Ovary (tissue), 9 donors: ENCODE data around the gene SYT14. TPM values are rescaled to one million over a fixed set of nuclear protein-coding genes. Genes with fewer than 3 reads are reported as not detected.
"Not testable (repeated sequence)": the region's sequence is repeated elsewhere in the genome, so short reads cannot be mapped to it uniquely, and the experiment has no call there.

Experiments used
- DNase-seq, 5 donors: peaks; one replicate each; pipeline ENCODE4 v3.0.0-alpha.2; 2019 to 2020
- H3K27ac ChIP-seq, 2 donors: fragments of 200-600 bp; one replicate each; pipeline versions ENCODE4 v1.5.1 to v1.8.0; 2019 to 2022
- H3K27me3 ChIP-seq: fragments of 200-600 bp; one replicate; pipeline ENCODE4 v1.8.0; 2022
- H3K36me3 ChIP-seq: fragments of 200-600 bp; sonication (generic); one replicate; pipeline ENCODE4 v1.5.1; 2019
- H3K4me1 ChIP-seq: one replicate; pipeline ENCODE4 v1.8.1; 2013; ENCODE audit warnings: mild to moderate bottlenecking, moderate library complexity; ENCODE audit not compliant: insufficient read depth
- H3K4me3 ChIP-seq: fragments of 200-600 bp; sonication (generic); one replicate; pipeline ENCODE4 v1.5.1; 2017
- H3K9me3 ChIP-seq, 2 donors: fragments of 200-600 bp in 1 of 2; sonication (generic) in 1 of 2; one replicate each; pipeline versions ENCODE4 v1.5.1 to v1.8.1; 2013 to 2019; ENCODE audit warnings: mild to moderate bottlenecking in 1 of 2, moderate library complexity in 1 of 2
- CTCF ChIP-seq, 3 donors: fragments of 450-650 bp in 2 of 3; fragments of 200-600 bp in 1 of 3; IDR thresholded peaks; one replicate each; pipeline versions ENCODE4 v1.5.1 to v1.8.0; 2016 to 2022; ENCODE audit warnings: antibody characterized with exemption in 3 of 3, mild to moderate bottlenecking in 1 of 3
- EP300 ChIP-seq: sonication (generic); formaldehyde crosslinking; IDR thresholded peaks from one replicate; pipeline ENCODE4 v1.6.1; 2017; ENCODE audit warnings: antibody characterized with exemption
- POLR2A ChIP-seq: fragments of 450-650 bp; IDR thresholded peaks from one replicate; pipeline ENCODE4 v1.6.1; 2017; ENCODE audit warnings: antibody characterized with exemption, mild to moderate bottlenecking, moderate library complexity
- WGBS, 3 donors: extraction: QIAGEN DNeasy Blood & Tissue Kit in 1 of 3; methylation state at CpG; one replicate each; pipeline versions ENCODE4 v1.1.5 to v1.1.7; 2013 to 2017; 5-methylcytosine and 5-hydroxymethylcytosine counted together
- intact Hi-C, 4 donors: fragments of 100-400 bp; cut with DNase I; formaldehyde crosslinking; loops; one replicate each; pipeline versions ENCODE4 v1.11.0 to v1.15.1; 2022 to 2023
- polyA plus RNA-seq, 2 donors: library from polyadenylated mRNA; stranded (reverse); fragments of 200-250 nt in 1 of 2; fragments of 350-450 nt in 1 of 2; fragmentation: Illumina TruSeq in 1 of 2; extraction: RNeasy Lipid Tissue Mini Kit (QIAGEN cat#74804) in 1 of 2; gene quantifications; one replicate each; pipeline ENCODE4 v1.2.3, GENCODE V29; 2013 to 2014
- total RNA-seq, 7 donors: library from RNA; depleted of rRNA in 2 of 7; stranded (reverse); fragments of >200 nt in 2 of 7; fragmentation: NEBNext Ultra II Directional in 3 of 7; extraction: Animal tissue kit (Norgen Biotek cat#: 25700) in 3 of 7; gene quantifications; one replicate each; pipeline versions ENCODE4 v1.1.0 to v1.2.4, GENCODE V29; 2016 to 2023
- donor health status: DM: no; HTN: no; CAD: no; lungs with moderate emphysema.
- donor health status: DM: no; HTN: no; CAD: no.
- donor health status: Bipolar disorder and iron deficiency.
- donor health status: DM: yes; HTN: yes; CAD: no.
- donor health status: DM: no; HTN: no; CAD: no.
- donor health status: DM: yes; HTN: yes; CAD: no.

Gene SYT14
- total and polyA plus RNA-seq, 9 donors: under 0.01 to 0.45 (median 0.15) TPM; not detected in 3

GRCh38 chr1:210043058-210043457, 105.0 kb downstream of the SYT14 start:
- Histone ChIP-seq H3K4me1 (no peaks in the 10 kb centered on the region), H3K4me3 (no peak overlapping the region), H3K27me3 (no peaks in the 10 kb centered on the region), H3K36me3 (no peaks in the 10 kb centered on the region), H3K9me3 (no peaks in the 10 kb centered on the region), H3K27ac (no peak overlapping the region)
- no peak for DNase-seq
- intact Hi-C loops: no loop called here
- TF ChIP-seq CTCF (IDR thresholded peaks at IDR 0.05) (no peak), POLR2A (no peak)

DNA sequence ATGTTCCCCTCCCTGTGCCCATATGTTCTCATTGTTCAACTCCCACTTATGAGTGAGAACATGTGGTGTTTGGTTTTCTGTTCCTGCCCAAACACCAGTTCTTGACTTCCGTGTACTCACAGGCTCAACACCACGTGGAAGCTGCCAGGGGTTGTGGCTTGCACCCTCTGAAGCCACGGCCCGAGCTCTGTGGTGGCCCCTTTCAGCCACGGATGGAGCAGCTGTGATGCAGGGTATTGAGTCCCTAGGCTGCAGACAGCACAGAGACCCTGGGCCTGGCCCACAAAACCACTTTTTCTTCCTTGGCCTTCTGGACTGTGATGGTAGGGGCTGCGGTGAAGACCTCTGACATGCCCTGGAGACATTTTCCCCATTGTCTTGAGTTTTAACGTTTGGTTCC, 111.6 kb downstream of the SYT14 start:
- H3K4me1 ChIP-seq: no peaks in the 10 kb centered on the region
- WGBS, 3 donors: 76 to 86% (median 76%) methylated on average over 7 of the region's 7 CpGs
- H3K4me3 ChIP-seq: no peak overlapping the region
- no peaks in the 10 kb centered on the region for H3K27me3 ChIP-seq
- no peak overlapping the region for H3K27ac ChIP-seq
- H3K9me3 ChIP-seq: peaks cover 0 to 4% of the 10 kb centered on the region in 2 donors
- intact Hi-C loops: no loop called here
- TF ChIP-seq CTCF (IDR thresholded peaks at IDR 0.05): no peak
- TF ChIP-seq POLR2A: no peak
- TF ChIP-seq EP300: no peak
- no peak for DNase-seq
- H3K36me3 ChIP-seq: no peaks in the 10 kb centered on the region

DNA sequence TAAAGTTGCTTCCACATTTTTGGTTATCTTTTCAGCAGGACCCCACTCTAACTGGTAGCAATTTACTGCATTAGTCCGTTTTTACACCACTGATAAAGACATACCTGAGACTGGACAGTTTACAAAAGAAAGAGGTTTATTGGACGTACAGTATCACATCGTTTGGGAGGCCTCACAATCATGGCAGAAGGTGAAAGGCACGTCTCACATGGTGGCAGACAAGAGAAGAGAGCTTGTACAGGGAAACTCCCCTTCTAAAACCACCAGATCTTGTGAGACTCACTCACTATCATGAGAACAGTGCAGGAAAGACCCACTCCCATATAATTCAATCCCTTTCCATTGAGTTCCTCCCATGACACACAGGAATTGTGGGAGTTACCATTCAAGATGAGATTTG, 112.5 kb downstream of the SYT14 start:
- H3K9me3 ChIP-seq, DNase-seq, H3K36me3 ChIP-seq, H3K27ac ChIP-seq, intact Hi-C loops, H3K4me1 ChIP-seq, H3K27me3 ChIP-seq, H3K4me3 ChIP-seq: not testable (repeated sequence)
- WGBS, 3 donors: 41 to 63% (median 55%) methylated on average over 4 of the region's 4 CpGs

DNA sequence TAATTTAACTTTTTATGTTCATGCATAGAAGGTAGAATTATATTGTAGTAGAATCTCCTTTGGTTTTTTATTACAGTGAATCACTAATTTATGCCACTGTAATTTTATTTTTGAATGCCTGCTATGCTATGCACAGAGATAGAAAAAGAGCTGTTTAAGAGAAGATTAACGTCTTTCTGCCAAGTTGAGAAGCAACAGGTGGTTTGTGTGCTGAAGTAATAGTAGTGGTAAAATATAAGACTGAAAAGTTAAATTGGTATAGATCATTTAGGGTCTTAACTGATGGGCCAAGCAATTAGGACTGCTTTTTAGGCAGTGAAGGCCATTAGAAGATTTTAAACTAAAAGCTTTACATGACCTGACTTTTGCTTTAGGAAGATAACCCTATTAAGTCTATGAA, 115.1 kb downstream of the SYT14 start:
- peaks cover 0 to 4% of the 10 kb centered on the region in 2 donors for H3K9me3 ChIP-seq
- no peaks in the 10 kb centered on the region for H3K27me3 ChIP-seq
- no peaks in the 10 kb centered on the region for H3K36me3 ChIP-seq
- no peak for DNase-seq
- H3K27ac ChIP-seq: no peak overlapping the region
- WGBS, 3 donors: 29 to 48% (median 40%) methylated on average over 1 of the region's 1 CpG
- no peak for TF ChIP-seq POLR2A
- no peak for TF ChIP-seq CTCF (IDR thresholded peaks at IDR 0.05)
- no peak for TF ChIP-seq EP300
- no peak overlapping the region for H3K4me3 ChIP-seq
- intact Hi-C loops: no loop called here
- H3K4me1 ChIP-seq: no peaks in the 10 kb centered on the region

GRCh38 chr1:210057593-210057992, 119.6 kb downstream of the SYT14 start:
- Histone ChIP-seq H3K4me1 (no peaks in the 10 kb centered on the region), H3K4me3 (no peak overlapping the region), H3K9me3 (no peaks in the 10 kb centered on the region), H3K27ac (no peak overlapping the region), H3K36me3 (no peaks in the 10 kb centered on the region), H3K27me3 (no peaks in the 10 kb centered on the region)
- intact Hi-C loops: no loop called here
- TF ChIP-seq CTCF (IDR thresholded peaks at IDR 0.05): no peak
- TF ChIP-seq POLR2A: no peak
- DNase-seq: no peak
